Measurements from ENCODE around the gene CRYGN.

Gene CRYGN

GRCh38 chr7:151426904-151427704, 12.8 kb downstream of the CRYGN start:
- no peak for DNase-seq (ENCODE audit: low read depth)

GRCh38 chr7:151426441-151426903, 13.5 kb downstream of the CRYGN start:
- peak; percentile 95 for DNase-seq (ENCODE audit: low read depth)

- DNase-seq (ENCODE audit: low read depth) = peak; percentile 95
Measured at GRCh38 chr7:151425670-151426440, 14.1 kb downstream of the CRYGN start.

GRCh38 chr7:151424799-151425198, 15.1 kb downstream of the CRYGN start:
- DNase-seq (ENCODE audit: low read depth) = peak; percentile 80

GRCh38 chr7:151423936-151424335, 16.0 kb downstream of the CRYGN start:
- DNase-seq (ENCODE audit: low read depth) = no peak

GRCh38 chr7:151423226-151423625, 16.7 kb downstream of the CRYGN start:
- DNase-seq (ENCODE audit: low read depth) = no peak

- DNase-seq (ENCODE audit: low read depth) = no peak
Measured at GRCh38 chr7:151422212-151422611, 17.7 kb downstream of the CRYGN start.

GRCh38 chr7:151420144-151420543, 19.8 kb downstream of the CRYGN start:
- no peak for DNase-seq (ENCODE audit: low read depth)

GRCh38 chr7:151416941-151417315, 23.0 kb downstream of the CRYGN start:
- DNase-seq (ENCODE audit: low read depth) = no peak

GRCh38 chr7:151416112-151416940, 23.6 kb downstream of the CRYGN start:
- no peak for DNase-seq (ENCODE audit: low read depth)

GRCh38 chr7:151415375-151416105, 24.4 kb downstream of the CRYGN start:
- peak; percentile 83 for DNase-seq (ENCODE audit: low read depth)

GRCh38 chr7:151413241-151413640, 26.7 kb downstream of the CRYGN start:
- no peak for DNase-seq (ENCODE audit: low read depth)

- DNase-seq (ENCODE audit: low read depth) = no peak
Measured at GRCh38 chr7:151412318-151412717, 27.6 kb downstream of the CRYGN start.

- no peak for DNase-seq (ENCODE audit: low read depth)
Measured at GRCh38 chr7:151411551-151411950, 28.4 kb downstream of the CRYGN start.

GRCh38 chr7:151410405-151411390, 29.2 kb downstream of the CRYGN start:
- DNase-seq (ENCODE audit: low read depth) = peak; percentile 37

GRCh38 chr7:151409667-151410404, 30.1 kb downstream of the CRYGN start, which contains the start of gene WDR86:
Gene WDR86 (minus strand): TSS chr7:151410038. CDS start chr7:151409589, 449 bp downstream.
- no peak for DNase-seq (ENCODE audit: low read depth)

- DNase-seq (ENCODE audit: low read depth) = peak; percentile 70
Measured at GRCh38 chr7:151408839-151409666, 30.9 kb downstream of the CRYGN start.

GRCh38 chr7:151408498-151408838, 31.5 kb downstream of the CRYGN start:
- DNase-seq (ENCODE audit: low read depth) = no peak
